ENCODE data around the gene TNFSF12.
A peak's percentile ranks its signal among the peaks of the same experiment; 100 is the strongest.

Gene TNFSF12

GRCh38 chr17:7577327-7578199 is 28.7 kb downstream of the TNFSF12 start:
- Histone ChIP-seq H3K36me3 (replicated peaks) (peaks cover 62% of the 10 kb centered on the region), H3K27ac (no peak overlapping the region), H3K4me3 (ENCODE audit: low read depth, low read length) (no peak overlapping the region), H3K27me3 (replicated peaks) (no peaks in the 10 kb centered on the region)
- no peak for TF ChIP-seq CTCF (IDR thresholded peaks at IDR 0.05; ENCODE audit: low read depth, low read length, missing control alignments)
- in situ Hi-C loops (cut with HindIII; ENCODE audit: low pct_ligation_motif_present, low sequenced_read_pairs): no loop called here
- DNase-seq: no peak

GRCh38 chr17:7579001-7579833 is 30.4 kb downstream of the TNFSF12 start, which contains the start of gene CD68:
CD68 (plus strand) TSS chr17:7579638; CDS start chr17:7579678, 40 bp downstream.
- Histone ChIP-seq H3K27ac (peak within 1 kb of the TSS; percentile 33), H3K4me3 (ENCODE audit: low read depth, low read length) (no peak within 1 kb of the TSS), H3K36me3 (replicated peaks) (peaks cover 49% of the 10 kb centered on the region), H3K27me3 (replicated peaks) (no peaks in the 10 kb centered on the region)
- in situ Hi-C loops (cut with HindIII; ENCODE audit: low pct_ligation_motif_present, low sequenced_read_pairs): no loop called here
- DNase-seq: peak; percentile 79
- TF ChIP-seq CTCF (IDR thresholded peaks at IDR 0.05; ENCODE audit: low read depth, low read length, missing control alignments): no peak

GRCh38 chr17:7579834-7580603 is 31.2 kb downstream of the TNFSF12 start:
- Histone ChIP-seq H3K4me3 (ENCODE audit: low read depth, low read length) (no peak overlapping the region), H3K27me3 (replicated peaks) (no peaks in the 10 kb centered on the region), H3K27ac (peak overlapping the region; percentile 33), H3K36me3 (replicated peaks) (peaks cover 41% of the 10 kb centered on the region)
- DNase-seq: no peak
- no peak for TF ChIP-seq CTCF (IDR thresholded peaks at IDR 0.05; ENCODE audit: low read depth, low read length, missing control alignments)
- in situ Hi-C loops (cut with HindIII; ENCODE audit: low pct_ligation_motif_present, low sequenced_read_pairs): no loop called here

GRCh38 chr17:7580604-7581575 is 32.0 kb downstream of the TNFSF12 start:
- DNase-seq: no peak
- in situ Hi-C loops (cut with HindIII; ENCODE audit: low pct_ligation_motif_present, low sequenced_read_pairs): no loop called here
- no peak for TF ChIP-seq CTCF (IDR thresholded peaks at IDR 0.05; ENCODE audit: low read depth, low read length, missing control alignments)
- no peak overlapping the region for H3K27ac ChIP-seq
- peaks cover 32% of the 10 kb centered on the region for H3K36me3 ChIP-seq (replicated peaks)
- H3K27me3 ChIP-seq (replicated peaks): no peaks in the 10 kb centered on the region
- no peak overlapping the region for H3K4me3 ChIP-seq (ENCODE audit: low read depth, low read length)

Measured in brain microvascular endothelial cell (primary cell).